Activated T-cell treated with anti-CD3 and anti-CD28 coated beads for 4 hours (primary cell): Measurements from ENCODE around the gene TMEM244.

Source experiments
- DNase-seq: peaks from one replicate; pipeline ENCODE4 v3.0.0-alpha.2; 2020

The TMEM244 gene

DNA sequence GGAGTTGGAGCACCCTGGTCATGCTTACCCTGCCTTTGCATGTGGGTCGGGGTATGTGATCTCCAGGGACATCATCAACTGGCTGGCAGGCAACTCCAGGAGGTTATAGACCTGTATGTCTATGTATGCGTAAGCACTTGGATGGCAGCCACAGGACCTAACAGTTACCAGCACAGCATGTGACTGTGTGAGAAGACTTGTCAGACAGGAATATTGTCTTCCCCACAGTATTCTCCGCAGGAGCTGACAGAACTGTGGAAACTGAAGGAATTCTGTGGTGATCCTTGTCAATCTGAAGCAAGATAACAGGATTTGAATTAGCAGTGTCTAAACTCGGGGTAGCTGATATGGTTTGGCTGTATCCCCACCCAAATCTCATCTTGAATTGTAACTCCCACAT, 59.2 kb downstream of the TMEM244 start:
- DNase-seq, result no peak

DNA sequence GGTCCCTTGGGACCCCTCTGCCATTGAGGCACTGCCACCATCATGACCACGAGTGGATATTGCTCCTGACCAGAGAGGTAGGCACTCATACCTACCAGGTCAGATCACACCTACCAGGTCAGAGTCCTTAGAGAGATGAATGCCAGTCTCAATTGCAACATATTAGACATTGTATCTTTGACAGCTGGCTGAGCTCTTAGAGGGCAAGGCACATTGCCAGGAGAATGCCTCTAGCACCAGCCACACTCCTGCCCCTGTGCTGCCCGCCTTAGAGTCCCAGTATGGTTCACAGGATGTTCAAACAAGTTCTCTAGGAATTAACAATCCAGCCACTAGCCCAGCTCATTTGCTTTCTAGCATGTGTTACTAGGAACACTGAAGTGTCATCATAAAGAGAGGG, 65.9 kb downstream of the TMEM244 start:
- no peak for DNase-seq

DNA sequence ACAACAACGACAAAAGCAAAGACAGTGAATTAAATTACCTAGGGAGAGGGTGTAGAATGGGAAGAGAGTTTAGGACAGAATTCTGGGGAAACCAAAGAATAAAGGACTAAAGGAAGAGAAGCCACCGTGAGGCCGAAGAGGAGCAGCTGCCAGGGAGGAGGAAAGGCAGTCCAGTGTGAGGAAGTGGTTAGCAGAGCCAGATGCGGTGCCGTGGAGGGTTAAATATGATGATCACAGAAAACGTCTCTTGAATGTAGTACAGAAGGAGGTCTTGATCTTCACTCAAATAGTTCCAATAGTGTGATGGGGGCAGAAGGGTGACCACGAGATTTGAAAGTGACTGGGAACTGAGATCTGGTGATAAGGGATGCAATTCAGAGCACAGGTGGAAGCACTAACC, 67.7 kb downstream of the TMEM244 start:
- no peak for DNase-seq

DNA sequence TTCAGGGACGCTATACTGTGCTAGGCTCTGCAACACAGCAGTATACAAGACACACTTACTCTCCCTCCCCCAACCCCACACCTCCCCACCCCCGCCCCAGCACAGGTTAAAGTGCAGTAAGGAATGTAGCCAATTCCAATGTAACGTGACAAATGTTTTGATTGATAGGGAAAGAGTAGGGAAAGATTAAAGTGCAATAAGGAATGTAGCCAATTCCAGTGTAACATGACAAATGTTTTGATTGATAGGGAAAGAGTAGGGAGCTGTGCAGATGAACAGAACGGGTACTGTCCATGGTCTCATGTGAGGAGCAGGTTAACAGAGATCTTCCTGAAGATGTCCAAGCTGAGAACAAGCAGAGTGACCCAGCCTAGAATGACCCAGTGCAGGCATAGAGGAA, 69.1 kb downstream of the TMEM244 start:
- DNase-seq, result no peak

DNA sequence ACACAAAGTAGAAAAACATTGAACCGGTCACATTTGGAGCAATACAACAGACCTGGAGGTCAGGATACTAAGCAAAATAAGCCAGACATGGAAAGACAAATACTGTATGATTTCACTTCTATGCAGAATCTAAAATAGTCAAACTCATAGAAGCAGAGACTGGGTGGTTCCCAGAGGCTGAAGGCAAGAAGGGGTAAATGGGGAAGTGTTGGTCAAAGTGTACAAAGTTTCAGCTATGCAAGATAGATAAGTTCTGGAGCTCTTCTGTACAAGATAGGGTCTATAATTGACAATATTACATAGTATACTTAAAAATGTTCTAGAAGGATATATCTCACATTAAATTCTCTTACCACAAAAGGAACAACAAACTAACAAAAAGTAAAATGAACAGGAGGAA, 70.3 kb downstream of the TMEM244 start:
- no peak for DNase-seq

DNA sequence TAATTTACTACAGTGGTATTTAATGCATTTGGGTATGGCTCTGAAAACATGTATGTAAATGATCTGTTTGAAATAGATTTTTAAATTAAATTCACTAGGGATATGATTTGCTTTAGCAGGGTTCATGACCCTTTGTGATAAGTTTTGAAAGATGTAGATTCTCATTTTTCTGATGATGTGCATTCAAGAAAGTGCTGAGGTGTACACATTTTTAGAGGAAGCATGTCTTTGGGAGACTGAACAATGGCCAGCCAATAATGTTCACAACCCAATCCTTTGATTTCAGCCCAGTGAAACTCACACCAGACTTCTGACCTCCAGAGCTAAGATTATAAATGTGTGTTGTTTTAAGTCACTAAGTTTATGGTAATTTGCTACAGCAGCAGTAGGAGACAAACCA, 71.1 kb downstream of the TMEM244 start:
- no peak for DNase-seq

DNA sequence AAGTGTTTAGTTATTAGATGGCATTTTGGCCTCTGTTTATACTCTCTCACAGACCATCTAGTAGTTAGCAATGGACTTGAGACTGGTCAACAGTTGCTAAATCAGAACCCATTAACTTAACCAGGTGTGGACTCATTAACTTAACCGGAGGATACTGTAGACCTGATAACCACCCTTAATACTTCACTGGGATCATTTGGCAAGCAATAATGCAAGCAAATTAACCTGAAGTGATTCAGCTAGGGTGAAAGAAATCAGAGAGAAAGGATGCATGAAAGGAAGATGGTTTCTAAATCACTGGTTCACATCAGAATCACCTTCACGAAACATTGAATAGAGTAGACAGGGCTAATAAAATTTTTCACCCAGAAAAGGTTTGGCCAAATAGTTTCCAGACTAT, 73.3 kb downstream of the TMEM244 start:
- DNase-seq, result no peak

DNA sequence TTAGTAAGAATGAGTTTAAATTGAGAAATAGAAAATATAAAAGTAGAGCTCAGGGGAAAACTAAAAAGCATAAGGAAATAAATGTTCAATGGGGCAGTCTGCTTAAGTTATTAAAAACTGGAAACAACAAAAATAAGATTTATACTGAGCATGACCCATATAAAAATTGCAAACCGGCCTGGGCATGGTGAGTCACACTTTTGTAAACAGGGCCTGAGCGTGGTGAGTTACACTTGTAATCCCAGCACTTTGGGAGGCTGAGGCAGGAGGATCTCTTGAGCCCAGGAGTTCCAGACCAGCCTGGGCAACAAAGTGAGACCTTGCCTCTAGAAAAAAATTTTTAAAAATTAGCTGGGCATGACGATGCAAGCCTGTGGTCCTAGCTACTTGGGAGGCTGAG, 74.6 kb downstream of the TMEM244 start:
- DNase-seq, result no peak

DNA sequence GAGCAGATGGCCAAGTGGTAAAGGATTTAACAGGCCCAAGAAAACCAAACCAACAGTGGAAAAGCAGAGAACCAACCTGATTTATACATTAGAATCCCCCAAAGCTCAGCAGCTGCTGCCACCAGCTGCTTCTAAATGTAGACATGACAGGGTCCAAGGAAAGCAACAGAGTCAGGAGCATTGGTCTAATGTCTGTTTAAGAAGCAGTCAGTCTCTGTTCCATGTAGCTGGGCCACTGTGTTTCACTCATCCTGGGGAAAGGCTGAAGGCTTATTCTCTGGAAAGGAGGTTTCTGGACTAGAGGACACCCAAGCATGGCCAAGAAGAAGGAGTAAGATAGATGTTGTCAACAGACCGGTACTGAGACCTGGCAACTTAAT, 75.4 kb downstream of the TMEM244 start:
- no peak for DNase-seq

DNA sequence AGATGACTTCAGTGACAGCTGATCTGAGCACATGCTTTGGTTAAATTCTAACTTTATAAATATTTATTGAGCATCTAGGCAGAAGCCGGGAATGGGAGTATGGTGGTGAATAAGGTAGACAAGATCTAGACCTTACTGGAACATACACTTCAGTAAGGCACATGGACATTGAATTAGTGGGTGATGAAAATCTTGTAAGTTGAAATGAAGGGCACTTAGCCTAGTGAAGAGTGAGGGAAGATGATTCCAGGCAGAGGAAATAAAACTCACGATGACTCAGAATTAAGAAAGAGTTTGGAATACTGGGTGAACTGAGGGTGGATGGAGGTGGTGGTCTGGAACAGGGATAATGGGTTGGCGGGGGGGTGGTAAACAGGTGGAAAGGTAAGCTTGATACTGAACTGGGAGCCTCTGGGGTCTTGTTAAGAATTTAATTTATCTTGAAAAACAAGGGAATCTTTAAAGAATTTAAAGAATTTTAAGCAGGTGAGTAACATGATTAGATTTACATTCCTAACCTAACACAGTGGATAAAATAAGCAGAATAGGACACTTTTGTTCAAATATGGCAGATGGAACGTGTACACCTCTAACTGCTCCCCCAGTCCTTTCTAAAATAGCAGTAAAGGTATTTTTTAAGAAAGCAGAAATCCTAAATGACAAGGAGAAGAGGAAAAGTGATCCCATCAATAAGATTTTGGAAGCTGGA, 75.9 kb downstream of the TMEM244 start:
- no peak for DNase-seq
